Dedifferentiated amniotic fluid mesenchymal stem cell (primary cell): Measurements from ENCODE around the gene PRSS33.

Source experiments
- DNase-seq: peaks from one replicate; pipeline ENCODE4 v3.0.0-alpha.2; 2016; ENCODE audit errors: extremely low spot score

PRSS33 gene

GRCh38 chr16:2741168-2741567 lies 46.2 kb downstream of the PRSS33 start:
- DNase-seq = no peak

- no peak for DNase-seq
These were observed 46.9 kb downstream of the PRSS33 start for GRCh38 chr16:2740476-2740875.

GRCh38 chr16:2739625-2740430 lies 47.5 kb downstream of the PRSS33 start:
- DNase-seq = no peak

- no peak for DNase-seq
These were observed 48.7 kb downstream of the PRSS33 start for GRCh38 chr16:2738615-2739014.

GRCh38 chr16:2737895-2738418 lies 49.4 kb downstream of the PRSS33 start:
- no peak for DNase-seq

GRCh38 chr16:2737238-2737605 lies 50.1 kb downstream of the PRSS33 start:
- no peak for DNase-seq

GRCh38 chr16:2736476-2737237 lies 50.7 kb downstream of the PRSS33 start:
- DNase-seq = no peak

GRCh38 chr16:2734844-2735515 lies 52.4 kb downstream of the PRSS33 start:
- DNase-seq = no peak
